Ascending aorta (tissue), 2 donors: ENCODE data around the gene SLC2A10. TPM values are rescaled to one million over a fixed set of nuclear protein-coding genes. Genes with fewer than 3 reads are reported as not detected.

Source experiments
- DNase-seq, 2 donors: peaks; one replicate each; pipeline ENCODE4 v3.0.0-alpha.2; 2019; ENCODE audit warnings: low spot score in 2 of 2
- H3K27ac ChIP-seq, 2 donors: fragments of 200-600 bp; sonication (generic); one replicate each; pipeline ENCODE4 v1.5.1; 2016 to 2017; ENCODE audit warnings: mild to moderate bottlenecking in 1 of 2
- H3K27me3 ChIP-seq: fragments of 200-600 bp; sonication (generic); one replicate; pipeline ENCODE4 v1.5.1; 2017
- H3K36me3 ChIP-seq, 2 donors: fragments of 200-600 bp; sonication (generic); one replicate each; pipeline ENCODE4 v1.5.1; 2016
- H3K4me1 ChIP-seq, 2 donors: fragments of 200-600 bp; sonication (generic); one replicate each; pipeline ENCODE4 v1.5.1; 2016 to 2017; ENCODE audit warnings: mild to moderate bottlenecking in 1 of 2
- H3K4me3 ChIP-seq, 2 donors: fragments of 200-600 bp; sonication (generic); one replicate each; pipeline ENCODE4 v1.5.1; 2016 to 2017; ENCODE audit warnings: mild to moderate bottlenecking in 1 of 2
- H3K9me3 ChIP-seq, 2 donors: fragments of 200-600 bp; sonication (generic); one replicate each; pipeline ENCODE4 v1.5.1; 2016
- CTCF ChIP-seq, 3 experiments: fragments of 200-600 bp in 2 of 3; fragments of 450-650 bp in 1 of 3; sonication (generic) in 2 of 3; IDR thresholded peaks; one replicate each; pipeline ENCODE4 v1.5.1; 2016 to 2019; ENCODE audit warnings: antibody characterized with exemption in 3 of 3, mild to moderate bottlenecking in 1 of 3, moderate library complexity in 1 of 3
- intact Hi-C: fragments of 100-400 bp; cut with DNase I; formaldehyde crosslinking; loops from one replicate; pipeline ENCODE4 v1.15.1; 2023
- total RNA-seq: library from RNA; depleted of rRNA; stranded (reverse); fragments of >200 nt; gene quantifications from one replicate; pipeline ENCODE4 v1.1.0, GENCODE V29; 2016

SLC2A10 gene
- total RNA-seq: 13.1 TPM

GRCh38 chr20:46709459-46710152 lies at the start of gene SLC2A10:
TSS of gene SLC2A10 (plus strand) at chr20:46709649. CDS start at chr20:46709737, 88 bp downstream.
- TF ChIP-seq CTCF (IDR thresholded peaks at IDR 0.05): peak in 2 of 3 experiments; percentile 10 to 23
- H3K36me3 ChIP-seq: no peaks in the 10 kb centered on the region
- H3K9me3 ChIP-seq: no peaks in the 10 kb centered on the region
- H3K27me3 ChIP-seq: no peaks in the 10 kb centered on the region
- peak within 1 kb of the TSS; percentile 61 to 74 for H3K27ac ChIP-seq
- peaks cover 0 to 5% of the 10 kb centered on the region in 2 donors for H3K4me1 ChIP-seq
- intact Hi-C loops: loop anchor here (1.0 kb wide), 1 partner anchor 20 kb away; the partner anchor contains the start of gene TP53RK
- peak within 1 kb of the TSS; percentile 69 to 81 for H3K4me3 ChIP-seq
- peak in 1 of 2 donors; percentile 79 for DNase-seq

- no peak for TF ChIP-seq CTCF (IDR thresholded peaks at IDR 0.05)
- Histone ChIP-seq H3K27ac (no peak overlapping the region), H3K27me3 (no peaks in the 10 kb centered on the region), H3K4me3 (no peak overlapping the region), H3K4me1 (no peaks in the 10 kb centered on the region), H3K9me3 (no peaks in the 10 kb centered on the region), H3K36me3 (no peaks in the 10 kb centered on the region)
- DNase-seq: no peak
- intact Hi-C loops: no loop called here
Measured at GRCh38 chr20:46660487-46660886, 49.0 kb upstream of the SLC2A10 start.

GRCh38 chr20:46661659-46662058 lies 47.8 kb upstream of the SLC2A10 start:
- H3K4me3 ChIP-seq: no peak overlapping the region
- TF ChIP-seq CTCF (IDR thresholded peaks at IDR 0.05): no peak
- H3K27ac ChIP-seq: no peak overlapping the region
- no peaks in the 10 kb centered on the region for H3K4me1 ChIP-seq
- intact Hi-C loops: no loop called here
- no peaks in the 10 kb centered on the region for H3K36me3 ChIP-seq
- no peaks in the 10 kb centered on the region for H3K9me3 ChIP-seq
- H3K27me3 ChIP-seq: no peaks in the 10 kb centered on the region
- no peak for DNase-seq

- DNase-seq: no peak
- no peaks in the 10 kb centered on the region for H3K36me3 ChIP-seq
- H3K4me3 ChIP-seq: no peak overlapping the region
- TF ChIP-seq CTCF (IDR thresholded peaks at IDR 0.05): no peak
- H3K4me1 ChIP-seq: no peaks in the 10 kb centered on the region
- H3K27me3 ChIP-seq: no peaks in the 10 kb centered on the region
- H3K9me3 ChIP-seq: no peaks in the 10 kb centered on the region
- no peak overlapping the region for H3K27ac ChIP-seq
- intact Hi-C loops: no loop called here
Measured at GRCh38 chr20:46663531-46663930, 45.9 kb upstream of the SLC2A10 start.

GRCh38 chr20:46665602-46666001 lies 43.8 kb upstream of the SLC2A10 start:
- Histone ChIP-seq H3K4me1 (no peaks in the 10 kb centered on the region), H3K27ac (no peak overlapping the region), H3K9me3 (peaks cover 1 to 9% of the 10 kb centered on the region in 2 donors), H3K36me3 (no peaks in the 10 kb centered on the region), H3K4me3 (no peak overlapping the region), H3K27me3 (no peaks in the 10 kb centered on the region)
- TF ChIP-seq CTCF (IDR thresholded peaks at IDR 0.05): no peak
- intact Hi-C loops: no loop called here
- DNase-seq: no peak
